Transverse colon (tissue), 4 donors: ENCODE measurements around the gene IGFBP6. TPM values are rescaled to one million over a fixed set of nuclear protein-coding genes. Genes with fewer than 3 reads are reported as not detected.
"Not testable (repeated sequence)": the region's sequence is repeated elsewhere in the genome, so short reads cannot be mapped to it uniquely, and the experiment has no call there.

Experiments used
- DNase-seq: peaks from one replicate; pipeline ENCODE4 v3.0.0-alpha.2; 2019
- H3K27ac ChIP-seq, 4 donors: fragments of 200-600 bp; sonication (generic); 2 replicates each; pipeline ENCODE4 v1.5.1; 2016 to 2018; ENCODE audit warnings: inconsistent platforms in 4 of 4
- H3K27me3 ChIP-seq: fragments of 200-600 bp; sonication (generic); 2 replicates; pipeline ENCODE4 v1.5.1; 2017; ENCODE audit warnings: inconsistent platforms
- H3K36me3 ChIP-seq, 4 donors: fragments of 200-600 bp; sonication (generic); 2 replicates each; pipeline ENCODE4 v1.5.1; 2017 to 2019; ENCODE audit warnings: inconsistent platforms in 4 of 4
- H3K4me1 ChIP-seq, 4 donors: fragments of 200-600 bp; sonication (generic); 2 replicates each; pipeline ENCODE4 v1.5.1; 2017 to 2020; ENCODE audit warnings: inconsistent platforms in 4 of 4
- H3K4me3 ChIP-seq, 4 donors: fragments of 200-600 bp; sonication (generic); 1 replicate in 1 of 4; 2 replicates in 3 of 4; pipeline versions ENCODE4 v1.5.1 to v1.6.1; 2017 to 2019; ENCODE audit warnings: inconsistent platforms in 4 of 4
- H3K9me3 ChIP-seq, 2 donors: fragments of 200-600 bp; sonication (generic); 2 replicates each; pipeline ENCODE4 v1.5.1; 2017 to 2019; ENCODE audit warnings: inconsistent platforms in 2 of 2
- EP300 ChIP-seq: sonication (generic); formaldehyde crosslinking; IDR thresholded peaks from one replicate; pipeline ENCODE4 v1.6.1; 2017; ENCODE audit warnings: antibody characterized with exemption, low read depth
- POLR2A ChIP-seq: fragments of 450-650 bp; IDR thresholded peaks from one replicate; pipeline ENCODE4 v1.6.1; 2016; ENCODE audit warnings: antibody characterized with exemption, mild to moderate bottlenecking, moderate library complexity
- POLR2AphosphoS5 ChIP-seq, 3 donors: sonication (generic); formaldehyde crosslinking; IDR thresholded peaks; one replicate each; pipeline ENCODE4 v1.6.1; 2016; ENCODE audit warnings: antibody characterized with exemption in 3 of 3
- WGBS, 2 donors: methylation state at CpG; one replicate each; pipeline ENCODE4 v1.1.5; 2018; ENCODE audit warnings: low coverage in 1 of 2; 5-methylcytosine and 5-hydroxymethylcytosine counted together
- in situ Hi-C, 4 donors: fragments of 200-750 bp; cut with MboI; loops; one replicate each; pipeline versions ENCODE4 v1.15.0 to v1.15.1; 2017; ENCODE audit warnings: low sequenced_read_pairs in 3 of 4, low pct_ligation_motif_present in 1 of 4, low pct_unique_long_range_greater_than_20kb in 1 of 4
- intact Hi-C: fragments of 100-400 bp; cut with DNase I; formaldehyde crosslinking; loops from one replicate; pipeline ENCODE4 v1.15.1; 2023; ENCODE audit warnings: low total_unique reads
- total RNA-seq, 4 donors: library from RNA; depleted of rRNA; stranded (reverse); fragments of >200 nt; gene quantifications; one replicate each; pipeline ENCODE4 v1.1.0, GENCODE V29; 2016
- TF ChIP-seq, protein P1 (sequence below), 5 experiments: fragments of 200-600 bp in 3 of 5; fragments of 450-650 bp in 2 of 5; sonication (generic) in 3 of 5; IDR thresholded peaks; 1 replicate in 2 of 5; 2 replicates in 3 of 5; pipeline ENCODE4 v1.5.1; 2016 to 2017; ENCODE audit warnings: antibody characterized with exemption in 5 of 5, inconsistent platforms in 3 of 5, mild to moderate bottlenecking in 2 of 5, moderate library complexity in 1 of 5

Gene IGFBP6
- total RNA-seq, 4 donors from 2014 or later = 38.5 to 106 (median 94.5) TPM

- Histone ChIP-seq H3K27ac (no peak overlapping the region), H3K4me3 (no peak overlapping the region), H3K4me1 (peaks cover 0 to 9% (median 0%) of the 10 kb centered on the region in 4 donors), H3K9me3 (no peaks in the 10 kb centered on the region), H3K27me3 (no peaks in the 10 kb centered on the region), H3K36me3 (no peaks in the 10 kb centered on the region)
- in situ Hi-C loops (no loop called here), intact Hi-C loops (no loop called here)
- WGBS, 2 donors = 93% methylated on average over 7 of the region's 7 CpGs; no CpG with 5 or more reads in 1 of the 2 donors
- DNase-seq = no peak
- TF ChIP-seq POLR2A (no peak), POLR2AphosphoS5 (IDR thresholded peaks at IDR 0.05) (no peak), EP300 (no peak)
- TF ChIP-seq, protein P1, sequence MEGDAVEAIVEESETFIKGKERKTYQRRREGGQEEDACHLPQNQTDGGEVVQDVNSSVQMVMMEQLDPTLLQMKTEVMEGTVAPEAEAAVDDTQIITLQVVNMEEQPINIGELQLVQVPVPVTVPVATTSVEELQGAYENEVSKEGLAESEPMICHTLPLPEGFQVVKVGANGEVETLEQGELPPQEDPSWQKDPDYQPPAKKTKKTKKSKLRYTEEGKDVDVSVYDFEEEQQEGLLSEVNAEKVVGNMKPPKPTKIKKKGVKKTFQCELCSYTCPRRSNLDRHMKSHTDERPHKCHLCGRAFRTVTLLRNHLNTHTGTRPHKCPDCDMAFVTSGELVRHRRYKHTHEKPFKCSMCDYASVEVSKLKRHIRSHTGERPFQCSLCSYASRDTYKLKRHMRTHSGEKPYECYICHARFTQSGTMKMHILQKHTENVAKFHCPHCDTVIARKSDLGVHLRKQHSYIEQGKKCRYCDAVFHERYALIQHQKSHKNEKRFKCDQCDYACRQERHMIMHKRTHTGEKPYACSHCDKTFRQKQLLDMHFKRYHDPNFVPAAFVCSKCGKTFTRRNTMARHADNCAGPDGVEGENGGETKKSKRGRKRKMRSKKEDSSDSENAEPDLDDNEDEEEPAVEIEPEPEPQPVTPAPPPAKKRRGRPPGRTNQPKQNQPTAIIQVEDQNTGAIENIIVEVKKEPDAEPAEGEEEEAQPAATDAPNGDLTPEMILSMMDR (IDR thresholded peaks at IDR 0.05) = no peak
Measured at GRCh38 chr12:53105712-53106439, 8.4 kb downstream of the IGFBP6 start.

DNA sequence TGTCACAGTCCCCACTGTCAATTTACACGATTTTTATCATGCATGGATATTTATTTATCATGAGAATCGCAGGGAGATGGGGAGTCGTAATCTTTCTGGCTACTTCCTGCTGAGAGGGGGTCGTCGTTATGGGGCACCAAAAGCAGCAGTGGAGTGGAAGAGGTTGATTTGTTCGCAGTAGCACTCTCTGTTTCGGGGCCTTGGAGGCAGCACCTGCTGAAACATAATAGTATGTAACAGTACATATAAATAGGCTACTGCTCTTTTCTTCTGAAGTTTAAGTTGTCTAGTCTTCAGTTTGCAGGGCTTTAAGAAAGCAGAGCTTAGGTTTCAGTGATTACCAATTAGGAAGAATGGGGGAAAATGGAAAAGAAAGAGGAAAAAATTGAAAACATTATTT lies 9.7 kb downstream of the IGFBP6 start:
- in situ Hi-C loops = no loop called here
- WGBS, 2 donors = 65 to 66% methylated on average over 7 of the region's 7 CpGs
- peaks cover 0 to 9% (median 0%) of the 10 kb centered on the region in 4 donors for H3K4me1 ChIP-seq
- no peak for DNase-seq
- H3K4me3 ChIP-seq = no peak overlapping the region
- H3K27me3 ChIP-seq = no peaks in the 10 kb centered on the region
- H3K27ac ChIP-seq = no peak overlapping the region
- H3K36me3 ChIP-seq = no peaks in the 10 kb centered on the region
- TF ChIP-seq, protein P1 (IDR thresholded peaks at IDR 0.05) = no peak
- TF ChIP-seq POLR2AphosphoS5 (IDR thresholded peaks at IDR 0.05) (no peak), EP300 (no peak), POLR2A (no peak)
- intact Hi-C loops = no loop called here
- H3K9me3 ChIP-seq = no peaks in the 10 kb centered on the region

GRCh38 chr12:53112431-53112830 lies 15.0 kb downstream of the IGFBP6 start:
- H3K36me3 ChIP-seq, H3K4me3 ChIP-seq, H3K27me3 ChIP-seq, H3K4me1 ChIP-seq, H3K9me3 ChIP-seq, in situ Hi-C loops, H3K27ac ChIP-seq, intact Hi-C loops, DNase-seq: not testable (repeated sequence)
- 87 to 91% methylated on average over 5 to 7 of the region's 7 CpGs for WGBS, 2 donors

GRCh38 chr12:53113136-53113705 lies 15.8 kb downstream of the IGFBP6 start:
- 40 to 76% methylated on average over 1 to 12 of the region's 12 CpGs for WGBS, 2 donors
- in situ Hi-C loops = no loop called here
- intact Hi-C loops = no loop called here
- TF ChIP-seq POLR2A (no peak), POLR2AphosphoS5 (IDR thresholded peaks at IDR 0.05) (no peak), EP300 (no peak)
- TF ChIP-seq, protein P1 (IDR thresholded peaks at IDR 0.05) = no peak
- H3K27ac ChIP-seq = no peak overlapping the region
- H3K4me3 ChIP-seq = no peak overlapping the region
- H3K36me3 ChIP-seq = no peaks in the 10 kb centered on the region
- H3K4me1 ChIP-seq = no peaks in the 10 kb centered on the region
- no peaks in the 10 kb centered on the region for H3K27me3 ChIP-seq
- no peaks in the 10 kb centered on the region for H3K9me3 ChIP-seq
- no peak for DNase-seq
